GM12878 (cell line): ENCODE results near the gene GALK1. TPM values are rescaled to one million over a fixed set of nuclear protein-coding genes. Genes with fewer than 3 reads are reported as not detected.

Experiments
- ATAC-seq: fragments of 200-7000 bp; cut with Tn5 transposase; 3 replicates; pipeline ENCODE4 v1.9.1; 2020; ENCODE audit warnings: mild to moderate bottlenecking, moderate library complexity
- BruUV-seq: library from RNA; stranded (reverse); fragments of 400-500 nt; replicated peaks from 2 replicates; lab custom pipeline; 2021; lab: Mats Ljungman, UMichigan
- CTCF ChIA-PET: fragments of 300-600 bp; sonication (Branson Sonifier 250); formaldehyde crosslinking; extraction: SDS; loops from one replicate; lab custom pipeline; 2021; ENCODE audit warnings: inconsistent platforms; lab: Yijun Ruan, JAX
- POLR2A ChIA-PET: fragments of 350-600 bp; formaldehyde crosslinking; extraction: SDS; loops from one replicate; lab custom pipeline; 2021; ENCODE audit warnings: inconsistent platforms; lab: Charles Lee
- RAD21 ChIA-PET: fragments of 300-600 bp; sonication (Branson Sonifier 250); formaldehyde crosslinking; loops from one replicate; lab custom pipeline; 2023; ENCODE audit warnings: antibody characterized with exemption; ENCODE audit not compliant: unreplicated experiment; lab: Charles Lee
- SMC1A ChIA-PET: fragments of 300-600 bp; sonication (Branson Sonifier 250); formaldehyde crosslinking; loops from one replicate; lab custom pipeline; 2023; ENCODE audit not compliant: unreplicated experiment, uncharacterized antibody; lab: Charles Lee
- DNase-seq: peaks from one replicate; pipeline ENCODE4 v3.0.0-alpha.2; 2011; ENCODE audit warnings: low read depth, low spot score
- FAIRE-seq: peaks from 3 replicates; lab custom pipeline; 2011; peaks lifted over from hg19 to GRCh38; lab: Jason Lieb, UNC
- H2AFZ ChIP-seq: 2 replicates; pipeline ENCODE4 v1.6.0; 2011; ENCODE audit warnings: low read depth, low read length, control low read depth; ENCODE audit not compliant: control insufficient read depth
- H3K27ac ChIP-seq: 2 replicates; pipeline ENCODE4 v1.5.1; 2011; ENCODE audit warnings: control low read depth; ENCODE audit not compliant: control insufficient read depth, insufficient read depth
- H3K27me3 ChIP-seq, 2 experiments: replicated peaks in 1 of 2; 2 replicates each; pipeline versions ENCODE4 v1.6.0 to v1.6.1; 2011; ENCODE audit warnings: low read length in 1 of 2; ENCODE audit not compliant: control insufficient read depth in 2 of 2, insufficient read depth in 2 of 2
- H3K36me3 ChIP-seq, 2 experiments: 2 replicates each; pipeline ENCODE4 v1.5.1; 2011; ENCODE audit warnings: low read length in 1 of 2; ENCODE audit not compliant: control insufficient read depth in 2 of 2, insufficient read depth in 2 of 2
- H3K4me1 ChIP-seq: 2 replicates; pipeline ENCODE4 v1.6.1; 2011; ENCODE audit warnings: mild to moderate bottlenecking, low read length, moderate library complexity, mixed read lengths; ENCODE audit not compliant: control insufficient read depth, insufficient read depth
- H3K4me2 ChIP-seq: 2 replicates; pipeline ENCODE4 v1.6.0; 2011; ENCODE audit warnings: control low read depth; ENCODE audit not compliant: control insufficient read depth, insufficient read depth
- H3K4me3 ChIP-seq: fragments of 200-600 bp; sonication (generic); 2 replicates; pipeline ENCODE4 v1.5.1; 2016
- H3K79me2 ChIP-seq: 2 replicates; pipeline ENCODE4 v1.6.0; 2011; ENCODE audit warnings: low read length; ENCODE audit not compliant: control insufficient read depth, insufficient read depth
- H3K9ac ChIP-seq: 2 replicates; pipeline ENCODE4 v1.8.0; 2011; ENCODE audit warnings: low read length, control low read depth, mixed read lengths; ENCODE audit not compliant: control insufficient read depth, insufficient read depth
- H3K9me3 ChIP-seq: replicated peaks from 3 replicates; pipeline ENCODE4 v1.5.1; 2011; ENCODE audit warnings: mild to moderate bottlenecking, low read length; ENCODE audit not compliant: control insufficient read depth, insufficient read depth
- H4K20me1 ChIP-seq: 2 replicates; pipeline ENCODE4 v1.6.0; 2011; ENCODE audit not compliant: control insufficient read depth, insufficient read depth
- ASH2L ChIP-seq: fragments of 300-600, 200-600 bp; sonication (generic); IDR thresholded peaks from 2 replicates; pipeline ENCODE4 v1.6.1; 2017; ENCODE audit warnings: low read depth, mild to moderate bottlenecking, borderline replicate concordance
- BACH1 ChIP-seq: fragments of 450-650 bp; IDR thresholded peaks from 2 replicates; pipeline ENCODE4 v1.6.1; 2017; ENCODE audit warnings: mild to moderate bottlenecking, borderline replicate concordance
- BMI1 ChIP-seq: fragments of 450-650 bp; IDR thresholded peaks from 2 replicates; pipeline ENCODE4 v1.6.1; 2016; ENCODE audit warnings: mild to moderate bottlenecking, moderate library complexity, borderline replicate concordance
- JUNB ChIP-seq: IDR thresholded peaks from 2 replicates; pipeline ENCODE4 v1.6.1; 2016; ENCODE audit warnings: antibody characterized with exemption, mild to moderate bottlenecking
- NR2F1 ChIP-seq: fragments of 450-650 bp; conservative IDR thresholded peaks from 2 replicates; pipeline ENCODE4 v1.6.1; 2017; ENCODE audit warnings: mild to moderate bottlenecking
- SMAD1 ChIP-seq: fragments of 450-650 bp; IDR thresholded peaks from 2 replicates; pipeline ENCODE4 v1.6.1; 2018; ENCODE audit warnings: mild to moderate bottlenecking, low read depth; ENCODE audit not compliant: partially characterized antibody
- SREBF1 ChIP-seq: IDR thresholded peaks from 2 replicates; pipeline ENCODE4 v1.6.1; 2012; ENCODE audit warnings: mild to moderate bottlenecking, low read length
- USF2 ChIP-seq: IDR thresholded peaks from 2 replicates; pipeline ENCODE4 v1.6.1; 2011; ENCODE audit warnings: low read depth, low read length, improper control_type of control experiment, borderline replicate concordance
- WRNIP1 ChIP-seq: IDR thresholded peaks from 2 replicates; pipeline ENCODE4 v1.6.1; 2011; ENCODE audit warnings: low read depth, low read length, improper control_type of control experiment, borderline replicate concordance
- ZNF687 ChIP-seq: fragments of 450-650 bp; IDR thresholded peaks from 2 replicates; pipeline ENCODE4 v1.6.1; 2017; ENCODE audit warnings: mild to moderate bottlenecking, moderate library complexity
- WGBS: methylation state at CpG from one replicate; pipeline ENCODE4 v1.1.6; 2016; ENCODE audit warnings: low lambda C conversion rate; ENCODE audit not compliant: insufficient replicate concordance, insufficient coverage; ENCODE audit errors: missing lambda C conversion rate; 5-methylcytosine and 5-hydroxymethylcytosine counted together
- in situ Hi-C: fragments of 300-500 bp; cut with MboI; formaldehyde crosslinking; loops from 9 replicates; pipeline ENCODE4 v1.14.3; 2018; ENCODE audit warnings: mixed read lengths
- intact Hi-C: fragments of 100-400 bp; cut with micrococcal nuclease; formaldehyde crosslinking; loops from one replicate; pipeline ENCODE4 v1.14.2; 2022; ENCODE audit not compliant: unreplicated experiment
- polyA plus RNA-seq, 11 experiments: library from polyadenylated mRNA; depleted of rRNA in 4 of 11; unstranded in 6 of 11; stranded (reverse) in 5 of 11; fragments of >200 nt; fragmentation: Nextera tagmentation in 4 of 11; fragmentation: Illumina TruSeq in 1 of 11; extraction: Ambion mirVana in 4 of 11; extraction: Trizol in 1 of 11; gene quantifications; 1 replicate in 1 of 11; 2 replicates in 10 of 11; pipeline versions ENCODE4 v1.2.1 to v1.2.3, GENCODE V29; 2011 to 2016; ENCODE audit warnings: inconsistent platforms in 2 of 11, missing spikeins in 2 of 11, low read depth in 1 of 11
- total RNA-seq, 4 experiments: library from RNA; depleted of rRNA in 3 of 4; stranded (reverse); fragments of >200 nt in 3 of 4; fragmentation: Illumina TruSeq in 1 of 4; extraction: Trizol in 1 of 4; gene quantifications; 2 replicates each; pipeline versions ENCODE4 v1.2.1 to v1.2.3, GENCODE V29; 2013 to 2021

Gene GALK1
- total and polyA plus RNA-seq, 10 of the 15 experiments (the other 5 are each of a cell fraction or from before 2014, with no cell fraction given) = 0.21 to 43.8 (median 21.4) TPM

- ATAC-seq (no peak), DNase-seq (no peak), FAIRE-seq (no peak)
- intact Hi-C loops (loop anchor here (5.0 kb wide), 1 partner anchor 120 kb away; the partner anchor contains the start of gene TRIM65), in situ Hi-C loops (no loop called here)
- WGBS = 6% methylated on average over 2 of the region's 2 CpGs
- no TSS peak for BruUV-seq
- SMC1A ChIA-PET = interaction anchor here (0.8 to 2.4 kb wide), 11 partner anchors 10 to 81 kb away, joined by 3 to 12 read pairs (median 4); partner anchors contain the start of genes GALK1 and WBP2
- no peaks in the 10 kb centered on the region for H3K9me3 ChIP-seq
- peak; percentile 55 for TF ChIP-seq SMAD1
- TF ChIP-seq NR2F1 = no peak
- TF ChIP-seq SREBF1 = no peak
- TF ChIP-seq JUNB = no peak
- TF ChIP-seq WRNIP1 = no peak
- no peak for TF ChIP-seq USF2
- TF ChIP-seq ASH2L = no peak
- peak; percentile 28; the same call in 1 of the 2 replicates for TF ChIP-seq ZNF687
- TF ChIP-seq BACH1 = peak; percentile 52; the same call in 1 of the 2 replicates
- TF ChIP-seq BMI1 = 0 out of 2 replicates have a peak, but pooled peaks have one; percentile 33
- peak overlapping the region; percentile 88 for H3K4me3 ChIP-seq
- POLR2A ChIA-PET = interaction anchor here (0.6 to 5.3 kb wide), 12 partner anchors 9 to 120 kb away, joined by 3 to 40 read pairs (median 8); partner anchors contain the start of genes GALK1, UNC13D and WBP2
- no peak overlapping the region for H2AFZ ChIP-seq
- peaks cover 10% of the 10 kb centered on the region for H4K20me1 ChIP-seq
- CTCF ChIA-PET = interaction anchor here (0.6 to 5.4 kb wide), 18 partner anchors 10 to 82 kb away, joined by 3 to 32 read pairs (median 4); partner anchors contain the start of genes GALK1 and WBP2
- H3K36me3 ChIP-seq = peaks cover 0 to 18% of the 10 kb centered on the region in 2 experiments
- RAD21 ChIA-PET = interaction anchor here (0.9 to 2.1 kb wide), 8 partner anchors 8 to 78 kb away, joined by 3 to 9 read pairs (median 4); partner anchors contain the start of genes GALK1, UNK and WBP2
- H3K4me2 ChIP-seq = peak overlapping the region; percentile 81
- H3K79me2 ChIP-seq = peaks cover 30% of the 10 kb centered on the region
- no peaks in the 10 kb centered on the region for H3K27me3 ChIP-seq
- no peak overlapping the region for H3K27ac ChIP-seq
- no peak overlapping the region for H3K9ac ChIP-seq
- H3K4me1 ChIP-seq = peaks cover 2% of the 10 kb centered on the region
Measured at GRCh38 chr17:75777296-75777922, 12.4 kb upstream of the GALK1 start.
